Measurements from ENCODE around the gene SLC9A8. TPM values are rescaled to one million over a fixed set of nuclear protein-coding genes. Genes with fewer than 3 reads are reported as not detected.

Gene SLC9A8
- total RNA-seq, 1 experiment from 2014 or later: 6.7 TPM

GRCh38 chr20:49838546-49838945 is 25.9 kb downstream of the SLC9A8 start:
- BruUV-seq (replicated peaks): no TSS peak
- no peak for DNase-seq (ENCODE audit: low read depth, low spot score)
- no peaks in the 10 kb centered on the region for H3K9me2 ChIP-seq (ENCODE audit: insufficient read depth)
- no peaks in the 10 kb centered on the region for H3K27me3 ChIP-seq (ENCODE audit: insufficient read depth, low read length)
- H2AFZ ChIP-seq (ENCODE audit: low read depth, low read length, poor library complexity, severe bottlenecking): no peak overlapping the region
- H4K20me1 ChIP-seq (ENCODE audit: insufficient read depth): no peaks in the 10 kb centered on the region
- peaks cover 0 to 8% of the 10 kb centered on the region in 2 experiments; a peak in 1 of 4 replicates for H3K36me3 ChIP-seq (ENCODE audit: control insufficient read depth in 1 of 2, insufficient read depth in 2 of 2, low read length in 2 of 2)
- intact Hi-C loops (cut with micrococcal nuclease): no loop called here
- H3K27ac ChIP-seq (ENCODE audit: low read depth, low read length): no peak overlapping the region
- no peak for TF ChIP-seq FOSL1 (IDR thresholded peaks at IDR 0.05; ENCODE audit: low read depth)
- TF ChIP-seq EGR1 (IDR thresholded peaks at IDR 0.05; ENCODE audit: low read depth): no peak
- TF ChIP-seq POLR2A (IDR thresholded peaks at IDR 0.05; ENCODE audit: borderline replicate concordance, extremely low read depth, insufficient read depth, insufficient read length): no peak
- TF ChIP-seq ZBTB33 (IDR thresholded peaks at IDR 0.05; ENCODE audit: extremely low read depth, insufficient replicate concordance, low read length): no peak
- no peak for TF ChIP-seq ATF3 (IDR thresholded peaks at IDR 0.05)
- no peak for TF ChIP-seq ZFX (IDR thresholded peaks at IDR 0.05)
- TF ChIP-seq JUND (IDR thresholded peaks at IDR 0.05): no peak
- TF ChIP-seq EZH2 (IDR thresholded peaks at IDR 0.05): no peak
- no peak for TF ChIP-seq CTCF (IDR thresholded peaks at IDR 0.05 in 2 of 3, conservative IDR thresholded peaks at IDR 0.05 in 1 of 3; ENCODE audit: borderline replicate concordance in 1 of 3, insufficient read depth in 1 of 3, low read depth in 2 of 3, low read length in 2 of 3)
- no peak for TF ChIP-seq YY1 (IDR thresholded peaks at IDR 0.05; ENCODE audit: extremely low read depth, insufficient replicate concordance, low read depth, low read length)
- TF ChIP-seq SRF (IDR thresholded peaks at IDR 0.05; ENCODE audit: low read depth): no peak
- TF ChIP-seq REST (IDR thresholded peaks at IDR 0.05; ENCODE audit: low read depth): no peak
- H3K9me3 ChIP-seq (ENCODE audit: control insufficient read depth in 1 of 2, insufficient read depth in 1 of 2, low read depth in 1 of 2, low read length in 2 of 2): no peaks in the 10 kb centered on the region
- RAD21 ChIA-PET (ENCODE audit: low non-redundant PET in 1 of 2, low total read pairs in 2 of 2, uncharacterized antibody in 2 of 2, unreplicated experiment in 2 of 2): interaction anchor here in 1 of 2 experiments (0.7 kb wide), 1 partner anchor 297 kb away, joined by 8 read pairs; no protein-coding TSS in a partner anchor
- POLR2A ChIA-PET: no interaction called here
- H3K9ac ChIP-seq (ENCODE audit: low read length): no peak overlapping the region
- H3K79me2 ChIP-seq (ENCODE audit: insufficient read depth, low read length): no peaks in the 10 kb centered on the region
- H3K4me2 ChIP-seq (ENCODE audit: low read length): no peak overlapping the region
- no peak for ATAC-seq
- H3K4me1 ChIP-seq (ENCODE audit: control insufficient read depth in 1 of 2, insufficient read depth in 2 of 2, low read length in 2 of 2): no peaks in the 10 kb centered on the region
- no peak overlapping the region for H3K4me3 ChIP-seq (replicated peaks in 1 of 2; ENCODE audit: low read depth in 1 of 2, low read length in 2 of 2)
- CTCF ChIA-PET: interaction anchor here (1.8 kb wide), 1 partner anchor 297 kb away, joined by 5 read pairs; no protein-coding TSS in a partner anchor
